ENCODE data around the gene DNMT3B. TPM values are rescaled to one million over a fixed set of nuclear protein-coding genes. Genes with fewer than 3 reads are reported as not detected.
"Not testable (repeated sequence)": the region's sequence is repeated elsewhere in the genome, so short reads cannot be mapped to it uniquely, and the experiment has no call there.

Gene DNMT3B
- total RNA-seq, 1 donor from 2014 or later = 2.5 TPM

DNA sequence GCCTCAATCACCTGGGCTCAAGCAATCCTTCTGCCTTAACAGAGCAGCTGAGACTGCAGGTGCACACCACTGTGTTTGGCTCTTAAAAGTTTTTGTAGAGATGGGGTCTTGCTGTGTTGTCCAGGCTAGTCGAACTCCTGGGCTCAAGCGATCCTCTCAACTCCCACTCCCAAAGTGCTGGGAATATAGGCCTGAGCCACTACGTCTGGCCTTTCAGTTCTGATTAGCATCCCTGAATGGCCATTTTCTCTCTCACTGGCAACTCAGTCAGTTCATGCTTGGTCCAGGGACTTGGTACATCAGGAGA is 28.5 kb downstream of the DNMT3B start:
- DNase-seq = no peak

DNA sequence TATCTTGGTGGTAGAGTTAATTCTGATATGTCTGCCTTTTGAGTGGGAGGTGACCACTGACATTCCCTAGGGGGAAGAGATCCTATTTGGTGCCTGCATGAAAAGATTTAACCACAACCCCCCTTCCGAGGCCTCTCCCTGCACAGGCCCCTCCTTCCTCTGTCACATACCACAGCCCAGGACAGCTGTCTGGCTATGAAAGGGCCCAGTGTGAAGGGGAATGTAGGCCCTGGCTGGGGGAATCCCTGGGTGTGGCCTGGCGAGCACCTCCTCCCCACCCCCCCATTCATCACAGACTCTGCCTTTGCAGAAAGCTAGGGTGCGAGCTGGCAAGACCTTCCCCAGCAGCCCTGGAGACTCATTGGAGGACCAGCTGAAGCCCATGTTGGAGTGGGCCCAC is 30.1 kb downstream of the DNMT3B start:
- no peak for DNase-seq

GRCh38 chr20:32792731-32793458 is 30.7 kb downstream of the DNMT3B start:
- no peak for DNase-seq

GRCh38 chr20:32796383-32796948 is 34.3 kb downstream of the DNMT3B start:
- no peak for DNase-seq

DNA sequence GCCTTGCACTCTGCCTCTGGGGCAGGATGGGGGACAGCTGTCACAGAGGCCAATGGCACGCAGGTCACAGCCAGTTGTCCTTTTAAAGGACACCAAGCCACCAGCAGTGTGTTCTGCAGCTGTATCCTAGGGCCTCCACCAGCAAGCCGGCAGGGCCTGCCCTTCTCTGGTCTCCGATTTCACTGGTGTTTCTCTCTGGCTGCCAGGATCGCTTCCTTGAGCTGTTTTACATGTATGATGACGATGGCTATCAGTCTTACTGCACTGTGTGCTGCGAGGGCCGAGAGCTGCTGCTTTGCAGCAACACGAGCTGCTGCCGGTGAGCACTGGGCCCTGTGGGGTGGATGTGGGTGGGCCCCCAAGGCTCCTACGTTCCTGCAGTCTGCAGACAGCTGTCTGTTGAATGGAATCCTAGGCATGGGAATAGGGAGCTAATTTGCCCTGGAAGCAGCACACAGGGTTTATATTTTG is 34.8 kb downstream of the DNMT3B start:
- no peak for DNase-seq

DNA sequence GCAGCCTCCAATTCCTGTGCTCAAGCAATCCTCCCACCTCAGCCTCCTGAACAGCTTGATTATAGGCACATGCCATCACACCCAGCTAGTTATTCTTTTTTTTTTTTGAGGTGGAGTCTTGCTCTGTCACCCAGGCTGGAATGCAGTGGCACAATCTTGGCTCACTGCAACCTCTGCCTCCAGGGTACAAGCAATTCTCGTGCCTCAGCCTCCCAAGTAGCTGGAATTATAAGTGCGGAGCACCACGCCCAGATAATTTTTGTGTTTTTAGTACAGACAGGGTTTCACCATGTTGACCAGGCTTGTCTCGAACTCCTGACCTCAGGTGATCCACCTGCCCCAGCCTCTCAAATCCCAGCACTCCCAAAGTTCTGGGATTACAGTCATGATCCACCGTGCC is 35.4 kb downstream of the DNMT3B start:
- not testable (repeated sequence) for DNase-seq

DNA sequence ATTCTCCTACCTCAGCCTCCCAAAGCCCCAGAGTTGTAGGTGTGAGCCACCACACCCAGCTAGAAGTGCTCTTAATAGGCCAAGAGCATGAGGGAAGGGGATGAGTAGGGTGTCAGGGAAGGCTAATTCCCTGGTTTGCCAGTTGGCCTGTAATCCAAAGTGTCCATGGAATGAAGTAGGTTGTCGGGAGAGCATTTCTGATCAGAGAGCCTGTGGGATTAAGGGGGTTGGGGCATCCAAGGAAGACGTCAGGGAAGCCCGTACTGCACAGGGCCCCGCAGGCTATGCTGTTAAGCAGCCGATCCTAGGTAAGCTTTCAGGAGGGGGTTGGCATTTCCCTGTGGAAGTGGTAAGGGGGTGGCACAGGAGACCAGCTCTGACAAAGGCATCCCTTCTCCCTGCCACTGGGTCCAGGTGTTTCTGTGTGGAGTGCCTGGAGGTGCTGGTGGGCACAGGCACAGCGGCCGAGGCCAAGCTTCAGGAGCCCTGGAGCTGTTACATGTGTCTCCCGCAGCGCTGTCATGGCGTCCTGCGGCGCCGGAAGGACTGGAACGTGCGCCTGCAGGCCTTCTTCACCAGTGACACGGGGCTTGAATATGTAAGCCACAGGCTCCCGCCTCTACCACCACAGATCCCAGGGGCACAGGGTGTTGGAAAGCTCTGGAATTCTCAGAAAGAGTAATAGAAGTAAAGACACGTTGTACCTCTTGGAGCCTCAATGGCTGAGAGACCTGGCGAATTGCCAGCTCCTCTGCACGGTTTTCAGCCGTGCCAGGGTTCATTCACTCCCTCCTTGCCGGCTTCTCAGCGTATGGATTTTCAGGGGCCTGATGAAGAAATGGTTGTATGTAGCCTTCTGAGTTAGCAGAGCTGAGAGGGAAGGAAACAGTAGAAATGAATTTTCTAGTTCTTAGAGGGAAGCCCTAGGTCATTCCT is 36.1 kb downstream of the DNMT3B start:
- DNase-seq = no peak

DNA sequence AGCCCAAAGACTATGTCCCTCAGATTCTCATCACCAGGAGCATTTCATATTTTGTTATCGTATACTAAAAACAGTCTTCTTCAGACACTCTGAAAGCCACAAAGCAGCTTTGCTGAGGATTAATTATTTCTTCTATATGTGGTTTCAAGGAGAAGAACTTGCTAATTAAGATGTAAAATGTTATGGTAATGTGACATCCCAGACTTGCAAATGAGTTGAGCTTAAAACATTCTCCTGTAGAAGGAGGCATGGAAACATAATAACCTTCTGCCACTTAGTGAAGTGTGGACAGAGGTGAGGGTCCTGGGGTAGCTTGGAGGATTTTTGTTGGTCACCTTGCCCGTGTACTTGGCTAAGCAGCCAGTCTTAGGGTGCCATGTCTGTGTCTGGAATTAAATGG is 40.9 kb downstream of the DNMT3B start:
- no peak for DNase-seq

- DNase-seq = no peak
These were observed 42.0 kb downstream of the DNMT3B start for GRCh38 chr20:32804022-32804715.

DNA sequence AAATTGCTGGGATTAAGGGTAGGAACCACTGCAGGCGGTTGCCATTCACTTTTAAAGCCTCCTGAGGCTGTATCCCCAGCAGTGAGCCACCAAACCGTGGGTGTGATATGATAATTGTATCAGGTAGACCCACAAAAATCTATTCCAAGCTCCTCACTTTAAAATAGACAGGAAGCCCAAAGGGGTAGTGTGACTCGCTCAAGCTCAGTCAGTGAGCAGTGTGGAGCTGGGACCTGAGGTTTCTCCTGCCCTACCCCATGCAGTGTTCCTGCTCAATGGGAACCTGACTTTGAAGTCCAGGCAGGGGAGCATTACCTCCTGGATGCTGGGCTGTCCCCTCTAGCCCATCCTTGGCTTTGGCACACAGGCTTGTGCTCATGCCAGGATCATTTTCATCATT is 42.6 kb downstream of the DNMT3B start:
- no peak for DNase-seq

DNA sequence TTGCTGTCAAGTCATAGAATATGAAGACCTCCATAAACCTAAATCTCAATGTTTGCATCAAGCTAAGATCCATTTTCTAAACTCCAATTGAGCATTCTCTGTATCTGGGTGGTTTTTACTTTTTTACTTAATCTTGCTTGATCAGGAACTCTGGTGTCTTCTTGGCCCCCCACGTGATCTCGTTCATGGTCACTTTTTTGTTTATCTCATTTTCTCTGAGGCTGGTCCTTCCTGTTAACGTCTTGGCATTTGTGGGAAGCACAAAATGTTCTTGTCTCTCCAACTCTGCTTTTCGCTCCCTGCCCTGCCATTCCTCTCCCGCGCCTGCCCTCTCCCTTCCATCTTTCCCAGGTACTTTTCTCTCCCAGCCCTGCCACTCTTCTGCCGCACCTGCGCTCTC is 43.5 kb downstream of the DNMT3B start:
- DNase-seq = no peak

DNA sequence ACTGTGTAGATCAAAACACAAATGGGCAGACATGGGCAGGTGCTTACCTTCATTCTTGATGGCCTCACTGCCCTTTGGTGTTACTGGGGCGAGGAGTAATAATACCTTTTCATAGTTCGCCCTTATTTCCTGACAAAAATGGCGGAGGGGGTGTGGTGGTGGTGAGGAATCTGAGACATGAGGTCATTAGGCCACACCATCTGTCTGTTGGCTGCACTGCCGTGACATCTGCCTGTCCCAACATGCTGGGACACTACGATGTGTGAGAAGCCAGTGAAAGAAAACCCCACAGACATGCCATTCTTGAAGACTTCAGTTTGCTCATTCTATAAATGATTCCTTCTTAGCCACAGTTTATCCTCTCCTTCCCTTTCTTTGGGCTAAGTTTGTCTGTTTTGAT is 44.2 kb downstream of the DNMT3B start:
- no peak for DNase-seq

- no peak for DNase-seq
These were observed 45.5 kb downstream of the DNMT3B start for GRCh38 chr20:32807706-32808105.

DNA sequence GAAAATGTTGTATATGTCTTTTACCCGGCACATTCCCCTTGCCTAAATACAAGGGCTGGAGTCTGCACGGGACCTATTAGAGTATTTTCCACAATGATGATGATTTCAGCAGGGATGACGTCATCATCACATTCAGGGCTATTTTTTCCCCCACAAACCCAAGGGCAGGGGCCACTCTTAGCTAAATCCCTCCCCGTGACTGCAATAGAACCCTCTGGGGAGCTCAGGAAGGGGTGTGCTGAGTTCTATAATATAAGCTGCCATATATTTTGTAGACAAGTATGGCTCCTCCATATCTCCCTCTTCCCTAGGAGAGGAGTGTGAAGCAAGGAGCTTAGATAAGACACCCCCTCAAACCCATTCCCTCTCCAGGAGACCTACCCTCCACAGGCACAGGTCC is 46.3 kb downstream of the DNMT3B start:
- DNase-seq = no peak

DNA sequence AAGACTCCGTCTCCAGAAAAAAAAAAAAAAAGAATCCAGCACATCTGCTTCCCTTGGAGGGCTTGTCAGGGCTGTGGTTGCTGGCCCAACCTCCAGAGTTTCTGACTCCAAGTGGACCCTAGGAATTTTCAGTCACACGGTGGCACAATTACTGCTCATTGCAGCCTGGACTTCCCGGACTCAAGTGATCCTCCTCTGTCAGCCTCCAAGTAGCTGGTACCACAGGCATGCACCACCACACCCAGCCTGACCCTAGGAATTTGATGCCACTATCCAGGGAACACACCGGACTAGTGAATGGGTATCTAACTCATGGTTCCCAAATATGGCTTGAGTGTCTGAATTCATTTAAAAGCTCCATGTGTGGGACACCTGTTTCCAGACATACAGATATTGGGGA is 47.7 kb downstream of the DNMT3B start:
- no peak for DNase-seq

GRCh38 chr20:32810941-32811340 is 48.8 kb downstream of the DNMT3B start:
- no peak for DNase-seq

GRCh38 chr20:32811886-32812285 is 49.7 kb downstream of the DNMT3B start:
- DNase-seq = no peak

DNA sequence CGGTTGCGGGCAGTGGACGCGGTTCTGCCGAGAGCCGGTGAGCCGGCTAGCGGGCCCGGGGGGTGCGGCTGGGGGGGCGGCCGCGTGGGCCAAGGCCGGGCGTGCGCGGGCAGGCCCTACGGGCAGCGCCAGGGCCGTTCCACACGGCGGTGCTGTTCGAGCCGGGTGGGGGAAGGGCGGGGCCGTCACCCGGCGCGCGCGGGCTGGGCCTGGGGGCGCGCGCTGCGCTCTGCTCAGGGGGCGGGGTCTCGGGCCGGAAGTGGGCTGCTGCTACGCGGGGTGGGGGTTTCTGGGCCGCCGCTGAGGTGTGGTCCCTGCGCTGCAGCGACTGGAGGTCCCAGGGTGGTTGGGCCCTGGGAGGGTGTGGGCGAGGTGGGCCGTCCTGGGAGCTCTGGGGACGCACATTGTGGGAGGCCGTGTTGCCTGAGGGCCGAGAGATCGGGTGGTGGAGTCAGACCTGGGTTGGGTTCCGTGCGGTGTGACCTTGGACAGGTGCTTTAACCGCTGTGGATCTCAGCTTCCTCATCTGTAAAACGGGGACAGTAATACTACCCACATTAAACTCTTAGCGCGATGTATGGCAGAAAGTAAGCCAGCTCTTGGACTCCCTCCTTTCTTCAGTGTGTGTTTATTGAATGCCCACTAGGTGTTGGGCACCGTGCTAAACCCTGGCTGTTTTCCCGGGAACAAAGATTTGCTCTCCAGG is 58.0 kb downstream of the DNMT3B start:
- no peak for DNase-seq

- DNase-seq = no peak
These were observed 58.7 kb downstream of the DNMT3B start for GRCh38 chr20:32820698-32821377.

DNA sequence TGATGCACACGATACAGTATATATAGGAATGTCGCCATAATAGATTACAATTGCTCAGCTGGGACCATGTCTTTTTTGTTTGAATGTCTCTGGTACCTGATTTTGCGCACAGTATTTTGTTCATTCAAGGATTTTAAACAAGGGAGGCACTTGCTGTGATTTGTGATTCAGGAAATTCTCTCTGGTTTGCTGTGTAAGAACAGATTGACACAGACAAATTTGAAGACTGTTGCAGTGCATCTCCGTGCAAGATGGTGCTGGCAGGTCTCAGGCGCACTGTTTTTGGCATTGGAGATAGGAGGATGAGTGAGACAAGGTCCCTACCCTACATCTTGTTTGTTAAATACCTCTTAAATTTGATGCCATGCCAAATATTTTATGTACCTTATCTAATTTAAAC is 60.0 kb downstream of the DNMT3B start:
- no peak for DNase-seq

GRCh38 chr20:32823078-32823477 is 60.9 kb downstream of the DNMT3B start:
- DNase-seq = no peak

Measured in skin of body (tissue), 2 donors.